Breast epithelium (tissue), 4 donors: ENCODE data around the gene PPP2R2D. TPM values are rescaled to one million over a fixed set of nuclear protein-coding genes. Genes with fewer than 3 reads are reported as not detected.

ENCODE experiments used
- DNase-seq, 2 donors: peaks; one replicate each; pipeline ENCODE4 v3.0.0-alpha.2; 2019; ENCODE audit warnings: low spot score in 2 of 2
- H3K27ac ChIP-seq, 2 donors: fragments of 200-600 bp; sonication (generic) in 1 of 2; one replicate each; pipeline ENCODE4 v1.5.1; 2016 to 2019; ENCODE audit warnings: mild to moderate bottlenecking in 1 of 2
- H3K27me3 ChIP-seq, 2 donors: fragments of 200-600 bp; sonication (generic) in 1 of 2; one replicate each; pipeline versions ENCODE4 v1.5.1 to v1.6.0; 2017 to 2019; ENCODE audit warnings: control low read depth in 1 of 2, mild to moderate bottlenecking in 1 of 2
- H3K36me3 ChIP-seq: fragments of 200-600 bp; one replicate; pipeline ENCODE4 v1.5.1; 2019
- H3K4me1 ChIP-seq, 2 donors: fragments of 200-600 bp; sonication (generic); one replicate each; pipeline ENCODE4 v1.5.1; 2016 to 2019; ENCODE audit warnings: control low read depth in 1 of 2
- H3K4me3 ChIP-seq, 3 donors: fragments of 200-600 bp; sonication (generic); 1 replicate in 2 of 3; 2 replicates in 1 of 3; pipeline ENCODE4 v1.5.1; 2016 to 2019; ENCODE audit warnings: mild to moderate bottlenecking in 3 of 3, moderate library complexity in 2 of 3
- H3K9me3 ChIP-seq, 2 donors: fragments of 200-600 bp; sonication (generic) in 1 of 2; one replicate each; pipeline ENCODE4 v1.5.1; 2016 to 2019; ENCODE audit warnings: control low read depth in 1 of 2
- CTCF ChIP-seq, 3 donors: fragments of 450-650 bp; IDR thresholded peaks; one replicate each; pipeline ENCODE4 v1.5.1; 2016 to 2017; ENCODE audit warnings: antibody characterized with exemption in 3 of 3, mild to moderate bottlenecking in 3 of 3, moderate library complexity in 3 of 3
- POLR2A ChIP-seq: fragments of 450-650 bp; IDR thresholded peaks from one replicate; pipeline ENCODE4 v1.6.1; 2016; ENCODE audit warnings: antibody characterized with exemption, mild to moderate bottlenecking, moderate library complexity
- POLR2AphosphoS5 ChIP-seq, 3 donors: sonication (generic); formaldehyde crosslinking; IDR thresholded peaks; one replicate each; pipeline ENCODE4 v1.6.1; 2017; ENCODE audit warnings: antibody characterized with exemption in 3 of 3
- intact Hi-C: fragments of 100-400 bp; cut with DNase I; formaldehyde crosslinking; loops from one replicate; pipeline ENCODE4 v1.15.1; 2023; ENCODE audit warnings: low total_unique reads
- total RNA-seq, 3 donors: library from RNA; depleted of rRNA; stranded (reverse); fragments of >200 nt; gene quantifications; one replicate each; pipeline ENCODE4 v1.1.0, GENCODE V29; 2016

Gene PPP2R2D
- 10 to 100 TPM; 33.0 to 51.8 (median 44.1) TPM for total RNA-seq

- peak; percentile 95 for DNase-seq
- H3K36me3 ChIP-seq = no peaks in the 10 kb centered on the region
Measured at GRCh38 chr10:131900350-131901152, at the start of gene PPP2R2D. Gene PPP2R2D (plus strand): TSS chr10:131901008. CDS start chr10:131901149, 141 bp downstream.

GRCh38 chr10:131851346-131851745, 49.5 kb upstream of the PPP2R2D start:
- Histone ChIP-seq H3K36me3 (no peaks in the 10 kb centered on the region), H3K4me3 (no peak overlapping the region), H3K27me3 (peaks cover 0 to 27% of the 10 kb centered on the region in 2 donors), H3K4me1 (no peaks in the 10 kb centered on the region), H3K27ac (no peak overlapping the region), H3K9me3 (no peaks in the 10 kb centered on the region)
- TF ChIP-seq POLR2AphosphoS5 (IDR thresholded peaks at IDR 0.05) (no peak), POLR2A (no peak), CTCF (IDR thresholded peaks at IDR 0.05) (no peak)
- peak in 1 of 2 donors; percentile 7 for DNase-seq
- intact Hi-C loops = loop anchor here (2.0 kb wide), 1 partner anchor 55 kb away; no protein-coding TSS in a partner anchor

More at GRCh38 chr10:131900350-131901152, at the start of gene PPP2R2D:
- Histone ChIP-seq H3K27me3 (no peaks in the 10 kb centered on the region), H3K27ac (peak within 1 kb of the TSS; percentile 94 to 96), H3K4me1 (no peaks in the 10 kb centered on the region), H3K4me3 (peak within 1 kb of the TSS; percentile 67 to 98 (median 83)), H3K9me3 (no peaks in the 10 kb centered on the region)
- intact Hi-C loops = no loop called here
- TF ChIP-seq POLR2A = peak; percentile 46
- TF ChIP-seq CTCF (IDR thresholded peaks at IDR 0.05) = peak in 1 of 3 donors; percentile 10
- TF ChIP-seq POLR2AphosphoS5 (IDR thresholded peaks at IDR 0.05) = peak; percentile 12 to 82 (median 25)

GRCh38 chr10:131852176-131852822, 48.5 kb upstream of the PPP2R2D start:
- Histone ChIP-seq H3K4me1 (no peaks in the 10 kb centered on the region), H3K9me3 (no peaks in the 10 kb centered on the region), H3K27me3 (peaks cover 0 to 36% of the 10 kb centered on the region in 2 donors), H3K36me3 (no peaks in the 10 kb centered on the region), H3K27ac (no peak overlapping the region), H3K4me3 (no peak overlapping the region)
- TF ChIP-seq POLR2AphosphoS5 (IDR thresholded peaks at IDR 0.05) (no peak), CTCF (IDR thresholded peaks at IDR 0.05) (no peak), POLR2A (no peak)
- peak in 1 of 2 donors; percentile 37 for DNase-seq
- intact Hi-C loops = no loop called here

- TF ChIP-seq POLR2A (no peak), CTCF (IDR thresholded peaks at IDR 0.05) (no peak), POLR2AphosphoS5 (IDR thresholded peaks at IDR 0.05) (no peak)
- DNase-seq = peak in 1 of 2 donors; percentile 40
- intact Hi-C loops = no loop called here
Measured at GRCh38 chr10:131852823-131853609, 47.8 kb upstream of the PPP2R2D start.

More at GRCh38 chr10:131852823-131853609, 47.8 kb upstream of the PPP2R2D start:
- Histone ChIP-seq H3K4me1 (no peaks in the 10 kb centered on the region), H3K4me3 (no peak overlapping the region), H3K27me3 (peaks cover 0 to 40% of the 10 kb centered on the region in 2 donors), H3K27ac (no peak overlapping the region), H3K9me3 (no peaks in the 10 kb centered on the region), H3K36me3 (no peaks in the 10 kb centered on the region)
